Skin epidermis (tissue), 12 donors: ENCODE measurements around the gene CYLD.
A peak's percentile ranks its signal among the peaks of the same experiment; 100 is the strongest.

ENCODE experiments used
- H3K27ac ChIP-seq, 21 experiments: fragments of 200-600 bp; sonication (generic) in 11 of 21; one replicate each; pipeline ENCODE4 v1.5.0; 2020; ENCODE audit warnings: mild to moderate bottlenecking in 3 of 21, inconsistent platforms in 2 of 21, moderate library complexity in 2 of 21
- H3K4me3 ChIP-seq, 7 experiments: fragments of 200-600 bp; sonication (generic) in 2 of 7; one replicate each; pipeline ENCODE4 v1.5.0; 2020; ENCODE audit warnings: inconsistent platforms in 2 of 7, mild to moderate bottlenecking in 2 of 7, moderate library complexity in 1 of 7

The CYLD gene

DNA sequence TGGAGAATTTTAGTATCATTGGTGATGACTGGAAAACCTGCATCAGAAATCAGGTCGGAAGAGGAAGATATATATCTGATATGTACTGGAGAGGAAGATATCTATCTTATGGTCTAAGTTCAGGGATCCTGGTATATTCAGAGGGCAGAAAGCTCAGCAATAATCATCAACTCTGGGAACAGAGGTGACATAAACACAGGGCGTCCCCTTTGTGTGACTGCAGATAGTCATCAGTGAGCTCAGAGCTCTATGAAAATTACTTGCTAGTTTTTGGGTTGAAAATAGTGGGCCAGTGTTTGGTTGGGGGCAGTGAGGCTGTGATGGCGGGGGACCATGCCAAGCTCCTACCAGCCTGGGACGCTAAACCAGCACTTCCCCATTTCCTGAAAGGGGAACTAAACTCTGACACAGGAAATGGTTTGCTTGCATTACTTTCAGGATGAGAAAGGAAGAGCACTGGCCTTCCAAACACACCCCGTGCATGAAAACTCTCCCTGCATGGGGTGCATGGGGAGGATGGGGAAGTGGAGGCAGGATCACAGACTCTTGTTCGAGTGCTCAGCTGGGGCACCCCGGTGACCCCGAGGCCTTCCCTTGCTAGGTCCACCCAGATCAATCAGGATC lies 32.7 kb upstream of the CYLD start:
- Histone ChIP-seq H3K4me3 (no peak overlapping the region), H3K27ac (peak overlapping the region in 16 of 21 experiments; percentile 26 to 70 (median 54))

DNA sequence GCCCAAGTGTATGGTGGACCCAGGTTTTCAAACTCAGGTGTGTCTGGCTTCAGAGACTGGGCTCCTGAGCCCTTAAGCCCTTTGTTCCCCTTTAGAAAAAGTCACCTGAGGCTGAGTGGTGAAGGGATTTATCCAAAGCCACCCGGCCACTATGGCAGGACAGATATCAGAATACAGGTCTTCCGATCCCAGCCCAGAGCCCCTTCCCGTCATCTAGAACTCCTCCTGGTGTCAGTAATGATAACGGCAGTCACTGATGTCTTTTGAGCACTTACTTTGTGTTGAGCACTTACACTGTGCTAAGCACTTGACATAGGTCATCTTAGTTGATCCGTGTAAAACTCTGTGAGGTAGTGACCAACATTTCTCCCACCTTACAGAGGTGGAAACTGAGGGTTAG lies 31.9 kb upstream of the CYLD start:
- peak overlapping the region in 6 of 21 experiments; percentile 12 to 64 (median 44) for H3K27ac ChIP-seq

DNA sequence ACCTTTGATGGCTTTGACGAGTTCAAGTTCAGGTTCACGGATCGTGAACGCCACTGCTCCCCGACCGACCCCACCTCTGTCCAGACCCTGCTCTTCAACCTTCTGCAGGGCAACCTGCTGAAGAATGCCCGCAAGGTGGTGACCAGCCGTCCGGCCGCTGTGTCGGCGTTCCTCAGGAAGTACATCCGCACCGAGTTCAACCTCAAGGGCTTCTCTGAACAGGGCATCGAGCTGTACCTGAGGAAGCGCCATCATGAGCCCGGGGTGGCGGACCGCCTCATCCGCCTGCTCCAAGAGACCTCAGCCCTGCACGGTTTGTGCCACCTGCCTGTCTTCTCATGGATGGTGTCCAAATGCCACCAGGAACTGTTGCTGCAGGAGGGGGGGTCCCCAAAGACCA lies 30.8 kb upstream of the CYLD start:
- Histone ChIP-seq H3K4me3 (no peak overlapping the region), H3K27ac (no peak overlapping the region)

More for the DNA sequence above, 31.9 kb upstream of the CYLD start:
- H3K4me3 ChIP-seq = no peak overlapping the region

DNA sequence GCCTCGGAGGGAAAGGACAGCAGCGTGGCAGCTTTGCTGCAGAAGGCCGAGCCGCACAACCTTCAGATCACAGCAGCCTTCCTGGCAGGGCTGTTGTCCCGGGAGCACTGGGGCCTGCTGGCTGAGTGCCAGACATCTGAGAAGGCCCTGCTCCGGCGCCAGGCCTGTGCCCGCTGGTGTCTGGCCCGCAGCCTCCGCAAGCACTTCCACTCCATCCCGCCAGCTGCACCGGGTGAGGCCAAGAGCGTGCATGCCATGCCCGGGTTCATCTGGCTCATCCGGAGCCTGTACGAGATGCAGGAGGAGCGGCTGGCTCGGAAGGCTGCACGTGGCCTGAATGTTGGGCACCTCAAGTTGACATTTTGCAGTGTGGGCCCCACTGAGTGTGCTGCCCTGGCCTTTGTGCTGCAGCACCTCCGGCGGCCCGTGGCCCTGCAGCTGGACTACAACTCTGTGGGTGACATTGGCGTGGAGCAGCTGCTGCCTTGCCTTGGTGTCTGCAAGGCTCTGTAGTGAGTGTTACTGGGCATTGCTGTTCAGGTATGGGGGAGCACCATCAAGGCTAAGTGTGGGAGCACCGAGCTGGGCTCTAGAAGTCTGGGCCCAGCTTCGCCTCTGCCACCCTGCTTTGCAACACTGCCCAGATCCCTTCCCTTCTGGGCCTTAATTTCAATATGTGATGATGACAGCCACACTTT lies 29.9 kb upstream of the CYLD start:
- Histone ChIP-seq H3K4me3 (no peak overlapping the region), H3K27ac (no peak overlapping the region)

DNA sequence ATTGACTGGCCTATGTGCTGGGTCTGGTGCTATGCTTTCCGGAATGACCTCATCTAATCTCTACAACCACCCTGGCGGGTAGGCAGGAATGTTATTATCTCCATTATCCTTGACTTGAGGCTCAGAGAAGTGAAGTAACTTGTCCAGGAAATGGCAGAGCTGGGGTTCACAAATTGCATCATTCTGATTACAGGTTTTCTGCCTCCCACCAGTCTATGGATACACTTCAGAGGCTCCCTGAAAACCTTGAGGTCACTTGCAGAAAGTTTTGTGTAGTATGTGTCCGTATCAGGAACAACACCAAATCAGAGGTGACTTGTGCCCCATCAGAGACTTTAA lies 29.4 kb upstream of the CYLD start:
- H3K4me3 ChIP-seq = no peak overlapping the region
- H3K27ac ChIP-seq = peak overlapping the region in 1 of 21 experiments; percentile 45

DNA sequence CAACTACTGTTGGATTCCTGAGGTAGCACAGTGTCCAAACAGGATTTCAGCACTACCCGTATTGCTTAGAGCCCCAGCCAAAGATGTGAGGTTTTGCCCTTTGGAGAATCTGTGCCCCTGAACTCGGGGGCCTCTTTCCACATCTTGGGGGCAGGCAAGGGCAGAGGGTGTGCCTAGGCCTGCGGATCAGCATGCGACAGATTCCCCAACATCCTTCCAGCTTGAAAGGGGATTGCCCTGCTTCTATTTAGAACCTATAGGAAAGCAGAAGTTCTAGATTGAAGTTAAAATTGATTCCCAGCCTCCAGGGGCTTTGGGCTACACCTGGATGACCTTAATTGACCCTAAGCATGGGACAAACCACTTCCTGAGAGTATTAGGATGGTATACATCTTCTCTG lies 28.9 kb upstream of the CYLD start:
- Histone ChIP-seq H3K4me3 (no peak overlapping the region), H3K27ac (peak overlapping the region in 1 of 21 experiments; percentile 45)

DNA sequence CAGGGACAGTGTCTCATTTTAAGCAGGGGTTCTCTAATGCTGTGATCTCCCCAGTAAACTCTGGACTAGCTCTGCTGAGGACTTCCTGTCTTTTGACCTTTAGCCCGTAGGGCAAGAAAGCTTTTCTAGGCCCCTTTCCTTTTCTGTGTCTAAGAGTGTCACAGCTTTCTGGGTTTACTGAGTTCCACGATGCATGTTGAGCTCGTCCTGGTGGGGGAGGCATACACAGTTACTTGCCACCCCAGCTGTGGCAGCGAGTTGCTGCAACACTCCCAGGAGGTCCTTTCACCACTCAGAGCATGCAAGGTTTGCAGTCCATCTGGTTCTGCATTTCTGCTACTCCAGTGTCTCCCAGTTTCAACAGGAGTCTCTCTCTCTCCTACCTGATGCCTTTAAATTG lies 24.8 kb upstream of the CYLD start:
- Histone ChIP-seq H3K27ac (no peak overlapping the region), H3K4me3 (no peak overlapping the region)

DNA sequence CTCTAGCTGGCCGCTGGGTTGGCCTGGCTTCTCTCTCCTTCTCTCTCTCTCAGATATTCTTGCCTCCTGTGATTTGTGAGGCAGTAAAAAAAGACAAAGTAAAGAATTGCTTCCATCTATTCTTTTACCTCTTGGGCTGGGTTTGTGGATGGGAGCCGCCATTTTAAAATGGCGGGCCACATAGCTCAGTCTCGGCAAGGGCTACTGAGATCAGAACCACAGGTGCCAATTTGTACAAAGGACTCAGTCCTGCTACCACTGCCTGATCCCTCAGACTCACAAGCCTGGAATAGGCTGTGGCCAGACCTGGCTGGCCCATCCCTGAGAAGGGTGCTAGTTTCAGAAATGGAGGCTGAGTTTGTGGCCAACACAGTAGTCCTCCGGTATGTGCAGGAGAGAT lies 24.4 kb upstream of the CYLD start:
- no peak overlapping the region for H3K27ac ChIP-seq

DNA sequence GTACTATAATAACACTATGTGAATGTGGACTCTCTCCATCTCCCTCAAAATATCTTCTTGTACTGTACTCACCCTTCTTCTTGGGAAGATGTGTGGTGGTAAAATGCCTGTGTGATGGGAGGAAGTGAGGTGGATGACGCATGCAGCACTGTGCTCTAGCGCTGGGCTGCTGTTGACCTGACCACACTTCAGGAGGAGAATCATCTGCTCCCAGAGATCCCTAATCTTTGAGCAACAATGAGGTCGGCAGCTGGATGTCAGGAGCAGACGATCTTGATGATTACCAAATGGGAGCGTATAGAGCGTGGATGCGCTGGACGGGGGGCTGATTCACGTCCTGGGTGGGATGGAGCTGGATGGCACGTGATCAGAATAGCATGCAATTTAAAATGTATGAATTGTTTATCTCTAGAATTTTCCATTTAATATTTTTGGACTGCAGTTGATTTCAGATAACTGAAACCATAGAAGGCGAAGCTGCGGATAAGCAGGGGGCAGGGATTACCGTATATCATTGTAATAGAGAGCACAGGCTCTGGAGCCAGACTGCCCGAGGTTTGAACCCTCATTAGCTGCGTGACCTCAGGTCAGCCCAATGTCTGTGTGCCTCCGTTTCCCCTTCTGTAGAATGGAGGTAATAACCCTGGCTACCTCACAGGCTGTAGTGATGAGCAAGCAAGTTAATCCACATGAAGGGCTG lies 23.7 kb upstream of the CYLD start:
- Histone ChIP-seq H3K27ac (peak overlapping the region in 13 of 21 experiments; percentile 26 to 85 (median 73)), H3K4me3 (no peak overlapping the region)

More for the DNA sequence above, 24.4 kb upstream of the CYLD start:
- no peak overlapping the region for H3K4me3 ChIP-seq

DNA sequence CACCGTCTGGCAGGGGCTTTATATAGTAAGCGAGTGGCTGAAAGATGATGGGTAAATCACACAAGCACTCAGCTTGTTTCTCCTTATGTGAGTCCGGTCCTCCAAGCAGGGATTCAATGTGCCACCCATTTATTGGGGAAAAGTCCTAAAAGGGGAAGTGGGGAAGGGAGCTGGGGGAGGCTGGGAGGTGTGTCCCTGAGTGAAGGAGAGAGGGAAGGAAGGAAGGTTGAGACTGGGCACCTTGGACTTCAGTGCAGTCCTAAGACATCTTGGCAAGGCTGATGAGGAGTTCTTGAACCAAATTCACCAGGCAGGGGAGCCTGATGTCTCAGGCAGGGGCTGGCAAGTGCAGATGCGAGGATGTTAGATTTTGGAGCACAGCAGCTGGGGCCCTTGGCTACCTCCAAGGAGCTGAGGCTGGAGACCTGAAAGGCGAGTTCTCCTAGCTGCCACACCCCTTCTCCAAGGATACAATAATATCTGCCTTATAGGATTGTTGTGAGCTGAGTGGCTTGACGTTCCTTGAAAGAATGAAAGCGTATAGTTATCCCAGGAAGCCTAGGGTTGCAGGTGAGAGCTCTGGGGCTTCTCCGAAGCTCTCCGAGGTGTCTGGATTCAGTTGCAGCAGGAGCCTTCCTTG lies 23.0 kb upstream of the CYLD start:
- H3K27ac ChIP-seq = peak overlapping the region in 19 of 21 experiments; percentile 23 to 85 (median 74)
- no peak overlapping the region for H3K4me3 ChIP-seq

DNA sequence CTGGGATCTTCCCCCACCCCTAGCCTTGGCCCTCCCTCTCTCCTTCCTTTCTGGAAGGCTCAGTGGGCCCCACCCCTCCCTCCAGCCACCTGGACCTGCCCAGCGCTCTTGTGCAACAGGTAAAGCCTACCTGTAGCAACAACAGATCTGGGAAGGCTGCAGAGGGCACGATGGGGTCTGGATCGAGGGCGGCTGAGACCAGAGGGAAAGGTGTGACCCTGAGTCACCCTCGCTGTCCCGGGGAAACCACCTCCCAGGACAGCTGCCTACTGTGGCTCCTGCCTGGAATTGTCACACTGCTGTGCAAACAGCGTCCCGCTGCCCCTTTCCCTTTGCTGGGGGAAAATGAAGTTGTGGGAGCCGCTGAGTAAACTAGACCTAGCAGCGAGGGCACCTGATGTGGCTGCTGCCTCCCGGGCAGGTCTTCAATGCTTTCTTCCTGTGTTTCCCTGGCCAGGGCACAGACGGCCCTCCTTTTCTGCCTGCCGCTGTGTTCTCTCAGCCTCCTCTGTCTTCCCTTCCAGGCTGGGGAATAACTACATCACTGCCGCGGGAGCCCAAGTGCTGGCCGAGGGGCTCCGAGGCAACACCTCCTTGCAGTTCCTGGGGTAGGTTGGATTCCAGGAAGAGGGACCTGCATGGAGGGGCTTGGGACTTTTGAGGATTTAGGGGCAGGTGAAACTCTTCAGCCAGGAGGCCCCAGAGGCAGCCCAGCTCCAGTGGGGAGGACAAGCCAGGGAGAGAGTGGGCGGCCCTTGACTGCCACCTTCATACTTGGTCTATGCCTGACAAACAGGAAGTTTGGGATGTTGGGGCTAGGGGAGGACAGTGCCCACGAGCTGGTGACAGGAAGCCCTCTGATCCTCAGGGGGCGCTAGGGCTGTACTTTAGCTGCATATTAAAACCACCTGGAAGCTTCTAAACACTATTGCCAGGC lies 22.2 kb upstream of the CYLD start:
- peak overlapping the region; percentile 19 to 85 (median 74) for H3K27ac ChIP-seq

DNA sequence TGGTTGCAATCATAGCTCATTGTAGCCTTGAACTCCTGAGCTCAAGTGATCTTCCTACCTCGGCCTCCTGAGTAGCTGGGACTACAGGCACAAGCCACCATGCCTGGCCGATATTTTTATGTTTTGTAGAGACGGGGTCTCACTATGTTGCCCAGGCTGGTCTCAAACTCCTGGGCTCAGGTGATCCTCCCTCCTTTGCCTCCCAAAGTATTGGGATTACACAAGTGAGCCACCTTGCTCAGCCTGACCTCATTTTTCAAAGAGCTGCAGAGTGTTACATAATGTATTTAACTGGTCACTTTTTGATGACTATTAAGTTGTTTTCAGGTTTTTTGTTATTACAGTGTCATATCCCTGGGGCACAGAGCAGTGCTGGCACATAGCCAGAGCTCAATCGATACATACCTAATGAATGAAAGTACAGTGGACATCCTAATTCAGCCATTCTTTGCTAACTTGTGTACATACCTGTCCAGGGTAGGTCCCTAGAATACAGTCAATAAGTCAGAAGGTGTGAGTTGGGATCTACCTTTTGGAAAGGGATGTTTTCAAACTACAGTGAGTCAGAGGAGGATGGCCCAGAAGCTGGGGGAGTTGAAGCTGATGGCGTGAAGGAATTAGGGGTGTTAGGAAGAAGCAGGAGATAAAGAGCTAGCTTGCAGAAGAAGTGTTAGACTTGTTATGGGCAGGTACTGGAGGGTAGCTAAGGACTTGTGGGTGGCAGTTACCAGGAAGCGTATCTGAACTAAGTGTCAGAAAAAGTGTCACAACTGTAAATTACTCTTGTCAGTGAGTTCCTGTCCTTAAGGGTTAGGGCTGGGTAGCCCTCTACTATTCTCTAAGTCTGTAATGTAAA lies 20.1 kb upstream of the CYLD start:
- Histone ChIP-seq H3K27ac (peak overlapping the region in 4 of 21 experiments; percentile 37 to 65 (median 58)), H3K4me3 (no peak overlapping the region)

More for the DNA sequence above, 22.2 kb upstream of the CYLD start:
- H3K4me3 ChIP-seq = peak overlapping the region in 1 of 7 experiments; percentile 23

DNA sequence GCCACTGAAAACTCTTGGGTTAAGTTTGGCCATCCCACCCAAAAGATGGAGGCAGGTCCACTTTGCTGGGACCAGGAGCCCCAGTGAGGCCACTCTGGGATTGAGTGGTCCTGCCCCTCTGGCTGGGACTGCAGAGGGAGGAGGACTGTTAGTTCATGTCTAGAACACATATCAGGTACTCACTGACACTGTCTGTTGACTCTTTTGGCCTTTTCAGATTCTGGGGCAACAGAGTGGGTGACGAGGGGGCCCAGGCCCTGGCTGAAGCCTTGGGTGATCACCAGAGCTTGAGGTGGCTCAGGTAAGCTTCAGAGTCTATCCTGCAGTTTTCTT lies 19.5 kb upstream of the CYLD start:
- peak overlapping the region in 4 of 21 experiments; percentile 37 to 65 (median 54) for H3K27ac ChIP-seq

DNA sequence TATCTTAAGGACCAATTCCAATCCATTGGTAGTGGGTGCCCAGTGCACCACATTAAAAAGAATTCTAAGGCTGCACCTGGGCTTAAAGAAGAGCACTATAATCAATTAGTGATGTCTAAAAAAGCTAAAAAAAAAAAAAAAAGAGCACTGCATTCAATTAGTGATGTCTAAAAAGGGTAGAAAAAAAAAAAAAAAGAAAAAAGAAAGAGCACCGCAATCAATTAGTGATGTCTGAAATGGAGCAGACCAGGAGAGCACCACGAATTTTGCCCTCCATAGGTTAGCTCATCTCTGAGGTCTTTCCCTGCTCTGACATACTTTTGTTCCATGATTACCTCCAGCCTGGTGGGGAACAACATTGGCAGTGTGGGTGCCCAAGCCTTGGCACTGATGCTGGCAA lies 18.9 kb upstream of the CYLD start:
- H3K27ac ChIP-seq = peak overlapping the region in 2 of 21 experiments; percentile 52 to 65
- H3K4me3 ChIP-seq = no peak overlapping the region

More for the DNA sequence above, 19.5 kb upstream of the CYLD start:
- no peak overlapping the region for H3K4me3 ChIP-seq

DNA sequence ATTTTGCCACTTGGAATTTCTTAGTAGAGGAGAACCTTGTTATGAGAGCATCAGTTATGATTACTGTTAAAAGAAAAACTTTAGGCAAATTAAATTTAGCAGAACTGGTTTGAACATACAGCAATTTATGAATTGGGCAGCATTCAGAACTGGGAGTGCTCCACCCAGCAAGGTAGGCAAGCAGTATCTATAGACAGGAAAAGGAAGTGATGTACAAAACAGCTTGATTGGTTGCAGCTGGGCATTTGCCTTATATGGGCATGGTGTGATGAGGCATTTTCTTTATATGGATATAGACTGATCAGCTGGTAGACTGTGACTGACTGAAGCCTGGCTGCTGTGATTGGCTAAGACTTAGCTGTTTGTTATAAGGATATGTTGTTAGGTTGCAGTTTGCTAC lies 17.6 kb upstream of the CYLD start:
- H3K27ac ChIP-seq = no peak overlapping the region
- H3K4me3 ChIP-seq = no peak overlapping the region

DNA sequence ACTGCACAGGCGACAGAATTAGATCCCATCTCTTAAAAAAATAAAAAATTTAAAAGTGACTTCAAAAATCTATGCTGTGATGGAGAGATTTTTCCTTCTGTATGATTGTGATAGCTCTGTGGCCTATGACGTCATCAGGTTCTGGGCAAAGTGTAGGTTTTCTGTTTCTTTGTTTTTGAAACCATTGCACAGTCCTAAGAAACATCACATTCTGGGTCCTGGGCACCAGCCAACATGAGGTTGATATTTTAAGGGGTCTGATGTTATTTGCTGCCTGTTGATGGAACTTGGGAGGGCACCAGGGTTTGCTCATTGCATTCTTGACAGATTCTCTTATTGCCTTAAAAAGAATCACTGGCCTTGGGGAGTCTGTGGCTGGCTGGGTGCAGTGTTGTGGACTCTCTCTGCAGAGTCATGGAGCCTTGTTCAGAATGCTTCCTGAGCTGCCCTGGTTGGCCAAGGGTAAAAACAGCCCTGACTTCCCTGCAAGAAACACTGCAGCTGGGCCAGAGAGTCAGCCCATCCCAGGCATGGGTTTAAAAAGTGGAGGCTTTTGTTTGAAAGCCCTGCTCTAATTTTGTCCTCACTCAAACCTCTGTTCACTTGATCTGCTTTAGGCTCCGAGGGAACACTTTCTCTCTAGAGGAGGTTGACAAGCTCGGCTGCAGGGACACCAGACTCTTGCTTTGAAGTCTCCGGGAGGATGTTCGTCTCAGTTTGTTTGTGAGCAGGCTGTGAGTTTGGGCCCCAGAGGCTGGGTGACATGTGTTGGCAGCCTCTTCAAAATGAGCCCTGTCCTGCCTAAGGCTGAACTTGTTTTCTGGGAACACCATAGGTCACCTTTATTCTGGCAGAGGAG lies 10.5 kb upstream of the CYLD start:
- H3K27ac ChIP-seq = peak overlapping the region in 4 of 21 experiments; percentile 1 to 49 (median 11)

DNA sequence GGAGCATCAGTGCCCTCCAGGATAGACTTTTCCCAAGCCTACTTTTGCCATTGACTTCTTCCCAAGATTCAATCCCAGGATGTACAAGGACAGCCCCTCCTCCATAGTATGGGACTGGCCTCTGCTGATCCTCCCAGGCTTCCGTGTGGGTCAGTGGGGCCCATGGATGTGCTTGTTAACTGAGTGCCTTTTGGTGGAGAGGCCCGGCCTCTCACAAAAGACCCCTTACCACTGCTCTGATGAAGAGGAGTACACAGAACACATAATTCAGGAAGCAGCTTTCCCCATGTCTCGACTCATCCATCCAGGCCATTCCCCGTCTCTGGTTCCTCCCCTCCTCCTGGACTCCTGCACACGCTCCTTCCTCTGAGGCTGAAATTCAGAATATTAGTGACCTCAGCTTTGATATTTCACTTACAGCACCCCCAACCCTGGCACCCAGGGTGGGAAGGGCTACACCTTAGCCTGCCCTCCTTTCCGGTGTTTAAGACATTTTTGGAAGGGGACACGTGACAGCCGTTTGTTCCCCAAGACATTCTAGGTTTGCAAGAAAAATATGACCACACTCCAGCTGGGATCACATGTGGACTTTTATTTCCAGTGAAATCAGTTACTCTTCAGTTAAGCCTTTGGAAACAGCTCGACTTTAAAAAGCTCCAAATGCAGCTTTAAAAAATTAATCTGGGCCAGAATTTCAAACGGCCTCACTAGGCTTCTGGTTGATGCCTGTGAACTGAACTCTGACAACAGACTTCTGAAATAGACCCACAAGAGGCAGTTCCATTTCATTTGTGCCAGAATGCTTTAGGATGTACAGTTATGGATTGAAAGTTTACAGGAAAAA lies 9.7 kb upstream of the CYLD start:
- Histone ChIP-seq H3K4me3 (no peak overlapping the region), H3K27ac (peak overlapping the region in 5 of 21 experiments; percentile 1 to 55 (median 13))

More for the DNA sequence above, 10.5 kb upstream of the CYLD start:
- no peak overlapping the region for H3K4me3 ChIP-seq
